D721Med (cell line): ENCODE measurements around the gene SPACA7.

Experiments
- DNase-seq: peaks from one replicate; pipeline ENCODE4 v3.0.0; 2011; ENCODE audit warnings: low spot score; ENCODE audit not compliant: insufficient read length
- FAIRE-seq: peaks from 2 replicates; lab custom pipeline; 2011; peaks lifted over from hg19 to GRCh38; lab: Jason Lieb, UNC
- TF ChIP-seq, protein P1 (sequence below): IDR thresholded peaks from 2 replicates; pipeline ENCODE4 v1.5.1; 2012; ENCODE audit warnings: mild to moderate bottlenecking, control low read depth; ENCODE audit not compliant: insufficient read depth; ENCODE audit errors: missing control alignments

Gene SPACA7

GRCh38 chr13:112481458-112481857 lies 105.3 kb downstream of the SPACA7 start:
- no peak for DNase-seq
- no peak for FAIRE-seq
- TF ChIP-seq, protein P1, sequence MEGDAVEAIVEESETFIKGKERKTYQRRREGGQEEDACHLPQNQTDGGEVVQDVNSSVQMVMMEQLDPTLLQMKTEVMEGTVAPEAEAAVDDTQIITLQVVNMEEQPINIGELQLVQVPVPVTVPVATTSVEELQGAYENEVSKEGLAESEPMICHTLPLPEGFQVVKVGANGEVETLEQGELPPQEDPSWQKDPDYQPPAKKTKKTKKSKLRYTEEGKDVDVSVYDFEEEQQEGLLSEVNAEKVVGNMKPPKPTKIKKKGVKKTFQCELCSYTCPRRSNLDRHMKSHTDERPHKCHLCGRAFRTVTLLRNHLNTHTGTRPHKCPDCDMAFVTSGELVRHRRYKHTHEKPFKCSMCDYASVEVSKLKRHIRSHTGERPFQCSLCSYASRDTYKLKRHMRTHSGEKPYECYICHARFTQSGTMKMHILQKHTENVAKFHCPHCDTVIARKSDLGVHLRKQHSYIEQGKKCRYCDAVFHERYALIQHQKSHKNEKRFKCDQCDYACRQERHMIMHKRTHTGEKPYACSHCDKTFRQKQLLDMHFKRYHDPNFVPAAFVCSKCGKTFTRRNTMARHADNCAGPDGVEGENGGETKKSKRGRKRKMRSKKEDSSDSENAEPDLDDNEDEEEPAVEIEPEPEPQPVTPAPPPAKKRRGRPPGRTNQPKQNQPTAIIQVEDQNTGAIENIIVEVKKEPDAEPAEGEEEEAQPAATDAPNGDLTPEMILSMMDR, result no peak

- DNase-seq, result no peak
- no peak for FAIRE-seq
- TF ChIP-seq, protein P1, result no peak
These were observed 107.1 kb downstream of the SPACA7 start for GRCh38 chr13:112483299-112483698.
